ENCODE measurements around the gene SALL1.

SALL1 gene

DNA sequence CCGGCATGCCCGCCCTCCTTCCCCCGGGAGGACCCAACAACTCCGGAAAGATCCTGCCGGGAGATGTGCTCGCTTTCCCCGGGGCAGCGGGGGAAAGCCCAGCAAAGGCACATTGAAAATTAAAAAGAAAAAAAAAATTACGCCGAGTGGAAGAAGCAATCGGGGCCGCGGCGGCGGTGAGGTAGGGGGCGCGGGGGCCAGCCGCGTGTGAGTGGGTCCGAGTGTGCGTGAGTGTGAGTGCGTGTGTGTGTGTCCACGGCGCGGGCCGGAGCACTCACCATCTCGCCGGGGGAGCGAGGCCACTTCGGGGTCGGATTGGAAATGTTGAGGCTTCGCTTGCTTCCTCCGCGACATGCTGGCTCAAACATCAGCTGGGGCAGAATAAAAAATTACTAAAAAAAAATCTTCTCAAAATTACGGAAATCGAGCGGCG, at the start of gene SALL1:
Gene SALL1 (minus strand): TSS at position 383 of the 433 bp plus-strand sequence. CDS start 29 bp downstream, at position 354.
- DNase-seq: no peak

GRCh38 chr16:51200793-51201192, 49.7 kb upstream of the SALL1 start:
- DNase-seq: no peak

DNA sequence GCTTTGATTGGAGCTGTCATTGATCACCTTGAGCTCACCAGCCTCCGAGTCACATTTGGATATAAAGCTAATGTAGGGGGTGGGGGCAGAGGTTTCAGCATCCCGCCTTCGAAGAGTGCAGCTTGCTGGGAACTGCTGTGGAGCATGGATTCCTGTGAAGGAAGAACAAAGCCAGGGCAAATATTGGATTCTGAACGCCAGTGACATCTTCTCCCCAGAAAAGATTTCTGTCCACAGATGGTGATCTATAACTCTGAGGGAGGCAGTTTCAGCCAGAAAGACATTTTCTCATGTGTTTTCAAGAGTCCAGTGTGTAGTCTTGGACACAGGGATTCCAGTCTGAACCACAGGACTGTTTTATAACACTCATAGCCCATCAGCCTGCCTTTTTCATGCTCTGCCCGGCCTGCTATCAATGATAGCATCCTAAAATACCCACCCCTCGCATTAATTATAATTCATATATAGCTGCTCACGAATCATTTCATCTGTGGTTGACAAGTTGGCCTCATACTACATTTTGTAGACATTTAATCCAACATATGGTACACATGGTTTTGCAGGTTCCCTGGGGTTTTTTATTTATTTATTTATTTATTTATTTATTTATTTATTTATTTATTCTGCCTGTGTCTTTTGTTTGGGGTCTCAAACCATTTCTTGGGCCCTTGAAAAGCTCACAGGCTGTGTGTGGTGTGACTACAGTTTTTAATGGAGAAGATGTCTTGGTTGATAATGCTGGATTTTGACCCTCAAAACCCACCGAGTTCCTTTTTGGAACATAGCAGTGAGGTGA, 47.1 kb upstream of the SALL1 start:
- DNase-seq: no peak

DNA sequence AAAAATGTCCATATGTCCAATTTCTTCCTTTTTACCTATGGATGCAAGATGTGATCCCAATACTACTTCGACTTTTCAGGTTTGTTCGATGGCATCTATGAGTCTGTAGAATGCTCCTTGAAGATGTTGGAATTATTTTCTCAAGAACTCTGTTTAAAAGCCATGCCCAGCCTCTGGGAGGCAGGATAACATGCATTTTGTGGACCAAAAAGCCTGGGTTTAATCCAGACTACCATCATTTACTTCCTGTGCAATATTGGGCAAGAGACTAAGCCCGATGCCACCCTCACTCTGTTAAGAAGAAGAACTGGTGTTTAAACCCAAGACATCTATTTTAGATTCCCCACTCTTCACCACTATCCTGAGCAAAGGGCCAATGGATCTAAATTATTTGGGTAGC, 42.8 kb upstream of the SALL1 start:
- DNase-seq: no peak

DNA sequence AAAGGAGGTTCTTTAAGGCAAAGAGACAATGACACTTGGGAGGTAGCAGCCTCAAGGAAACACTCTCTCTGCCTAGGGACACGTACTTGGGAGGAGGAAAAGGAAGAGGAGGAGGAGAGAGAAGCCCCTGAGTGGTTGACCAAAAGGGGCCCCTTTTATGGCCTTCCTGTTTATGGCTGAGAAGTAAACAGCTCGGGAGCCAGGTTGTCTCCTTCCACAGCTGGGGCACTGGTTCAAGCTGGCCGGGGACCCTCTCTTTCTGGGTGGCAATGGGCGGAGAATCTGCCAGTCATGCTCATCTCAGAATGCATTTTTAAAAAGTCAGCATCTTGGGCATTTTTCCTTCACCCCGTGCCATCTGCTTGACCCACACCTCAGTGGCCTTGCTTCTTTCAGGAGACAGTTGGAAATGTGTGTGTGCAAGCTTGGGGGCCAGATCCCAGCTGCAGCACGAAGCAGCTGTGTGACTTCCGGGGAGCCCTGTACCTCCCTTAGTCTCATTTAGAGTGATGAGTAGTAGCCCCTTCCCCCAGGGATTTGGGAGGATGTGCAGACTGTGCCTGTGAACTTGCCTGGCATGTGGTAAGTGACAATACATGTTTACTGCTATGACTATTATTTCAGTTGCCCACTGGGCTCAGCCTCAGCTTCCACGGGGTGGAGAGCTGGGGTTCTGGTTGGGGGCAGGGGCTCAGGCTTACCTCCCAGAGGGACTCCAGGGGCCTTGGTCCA, 33.8 kb upstream of the SALL1 start:
- DNase-seq: no peak

- no peak for DNase-seq
These were observed 30.4 kb upstream of the SALL1 start for GRCh38 chr16:51181503-51181811.

- DNase-seq: no peak
These were observed 29.8 kb upstream of the SALL1 start for GRCh38 chr16:51180719-51181502.

DNA sequence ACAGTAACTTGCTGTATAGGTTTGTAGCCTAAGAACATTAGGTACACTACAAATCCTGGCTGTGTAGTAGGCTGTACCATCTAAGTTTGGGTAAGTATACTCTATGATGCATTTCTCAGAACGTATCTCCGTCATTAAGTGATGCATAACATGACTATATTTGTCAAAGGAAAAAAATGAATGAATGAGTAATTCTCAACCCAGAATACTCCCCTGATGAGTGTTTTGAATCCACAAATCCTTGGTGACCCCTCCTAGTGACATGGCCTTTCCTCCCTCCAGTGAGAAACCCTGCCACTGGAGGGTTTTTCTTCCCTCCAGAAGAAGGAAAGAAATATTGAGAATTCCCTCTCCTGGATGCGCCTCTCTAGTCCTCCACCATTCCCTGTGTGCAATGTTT, 24.0 kb upstream of the SALL1 start:
- DNase-seq: no peak

GRCh38 chr16:51172368-51172767, 21.3 kb upstream of the SALL1 start:
- no peak for DNase-seq

DNA sequence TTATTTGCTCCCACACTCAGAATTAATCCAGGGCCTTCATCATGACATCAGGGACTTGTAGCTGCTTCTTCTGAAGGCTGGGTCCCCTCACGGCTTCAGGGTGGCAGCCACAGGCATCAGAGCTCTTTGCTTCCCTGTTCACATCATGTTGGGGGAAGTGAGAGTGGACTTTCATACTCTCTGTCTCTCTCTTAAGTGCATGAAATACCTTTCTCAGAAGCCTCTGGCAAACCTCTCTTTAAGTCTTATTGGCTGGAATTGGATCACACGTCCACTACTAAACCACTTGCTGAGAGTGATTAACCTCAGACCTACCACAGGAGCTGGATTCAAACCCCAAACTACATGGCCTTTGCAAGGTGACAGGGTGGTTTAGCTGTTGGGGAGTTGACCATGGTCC, 17.7 kb upstream of the SALL1 start:
- no peak for DNase-seq

GRCh38 chr16:51167170-51167895, 16.3 kb upstream of the SALL1 start:
- no peak for DNase-seq

DNA sequence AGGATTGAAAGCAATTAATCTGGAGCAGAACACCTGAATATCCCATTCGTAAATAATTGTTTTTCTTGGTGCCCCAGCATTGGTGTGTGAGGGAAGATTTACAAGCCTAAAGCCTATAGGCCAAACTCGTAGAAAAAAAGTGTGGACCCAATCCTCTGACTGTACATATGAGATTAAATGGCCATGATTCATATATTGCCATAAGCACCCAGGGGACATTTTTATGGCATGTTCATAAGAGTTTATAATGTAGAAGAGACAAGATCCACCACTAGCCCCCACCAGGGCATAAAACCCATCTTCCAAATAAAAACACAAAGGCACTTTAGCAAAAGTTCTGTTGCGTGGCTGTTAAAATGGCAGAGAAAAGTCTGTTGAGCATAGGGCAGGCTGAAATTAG, 15.5 kb upstream of the SALL1 start:
- no peak for DNase-seq

DNA sequence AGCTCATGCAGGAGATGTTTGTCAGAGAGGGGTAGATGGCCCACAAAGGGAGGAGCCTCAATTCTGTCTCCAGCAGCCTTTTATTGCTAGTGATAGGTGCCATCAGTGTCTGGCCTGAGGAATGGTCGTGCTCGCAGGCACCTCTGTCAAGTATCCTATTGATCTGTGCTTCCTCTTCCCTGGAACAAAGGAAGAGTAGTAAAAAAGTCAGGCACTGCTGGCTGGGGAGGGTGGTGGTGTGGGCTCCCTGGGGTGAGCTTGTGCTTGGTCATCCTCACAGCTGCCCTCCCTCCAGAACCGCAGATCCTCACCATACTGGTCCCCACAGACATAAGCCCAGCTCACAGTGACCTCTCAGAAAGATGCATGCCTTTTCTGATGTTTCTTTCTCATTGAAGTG, 15.0 kb upstream of the SALL1 start:
- DNase-seq: no peak

- DNase-seq: no peak
These were observed 14.0 kb upstream of the SALL1 start for GRCh38 chr16:51165043-51165442.

DNA sequence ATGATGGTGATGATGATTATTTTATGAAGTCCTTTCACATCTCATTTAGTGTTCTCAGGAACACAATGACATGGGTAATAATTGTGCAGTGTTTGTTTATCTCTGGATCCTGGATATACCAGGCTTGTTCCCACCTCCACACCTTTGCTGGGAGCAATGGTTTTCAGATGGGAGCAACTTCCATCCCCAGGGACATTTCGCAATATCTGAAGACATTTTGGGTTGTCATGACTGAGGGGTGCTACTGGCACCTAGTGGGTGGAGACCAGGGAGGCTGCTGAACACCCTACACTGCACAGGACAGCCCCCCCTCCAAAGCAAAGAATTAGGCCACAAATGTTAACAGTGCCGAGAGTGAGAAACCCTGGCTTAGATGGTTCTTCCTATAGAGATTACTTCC, 13.5 kb upstream of the SALL1 start:
- DNase-seq: no peak

DNA sequence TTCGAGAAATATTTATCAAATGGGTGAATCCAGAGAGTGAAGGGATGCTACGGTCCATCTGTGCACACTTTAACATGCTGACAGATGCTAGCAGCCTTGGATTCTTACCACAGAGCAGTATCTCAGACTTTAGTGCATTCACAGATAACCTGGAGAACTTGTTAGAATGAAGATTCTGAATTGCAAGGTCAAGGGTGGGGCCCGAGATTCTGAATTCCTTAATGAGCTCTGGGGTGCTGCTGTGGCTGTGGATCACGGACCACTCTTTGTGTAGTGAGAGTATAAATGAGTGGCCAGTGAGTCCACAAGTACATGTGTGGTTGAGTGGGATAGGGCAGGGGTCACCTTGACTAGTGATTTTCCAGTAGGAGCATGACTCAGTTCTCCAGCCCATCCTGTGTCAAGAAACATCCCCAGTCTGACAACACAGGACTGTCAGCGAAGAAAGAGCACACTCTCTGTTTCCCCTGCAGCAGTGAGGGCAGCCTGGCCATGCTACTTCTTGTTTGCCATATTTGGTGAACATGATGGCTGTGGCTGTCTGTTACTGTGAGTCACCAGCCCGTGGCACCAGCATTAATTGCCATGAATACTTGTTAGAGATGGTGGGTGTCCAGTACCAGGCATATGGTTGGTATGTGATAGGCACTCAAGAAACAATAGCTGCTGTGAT, 13.0 kb upstream of the SALL1 start:
- DNase-seq: no peak

DNA sequence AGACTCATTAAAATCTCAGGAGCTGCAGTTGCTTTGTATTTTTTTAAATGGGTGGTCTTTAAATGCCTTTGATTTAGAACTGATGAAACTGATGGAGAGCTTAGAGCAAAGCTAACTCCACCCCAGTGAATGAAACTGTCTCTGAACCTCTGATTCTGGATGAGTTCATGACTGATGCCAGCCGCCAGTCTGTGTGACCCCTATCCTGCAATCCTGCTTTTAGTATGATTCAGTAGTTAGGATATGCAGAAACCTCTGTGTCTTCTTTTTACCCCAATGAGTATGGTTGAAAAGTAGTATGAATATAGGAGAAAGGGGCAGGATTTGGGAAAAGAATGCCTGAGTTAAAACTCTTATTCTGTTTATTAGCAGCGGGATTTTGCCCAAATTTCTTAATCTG, 12.3 kb upstream of the SALL1 start:
- no peak for DNase-seq

GRCh38 chr16:51161440-51162195, 10.5 kb upstream of the SALL1 start:
- DNase-seq: no peak

DNA sequence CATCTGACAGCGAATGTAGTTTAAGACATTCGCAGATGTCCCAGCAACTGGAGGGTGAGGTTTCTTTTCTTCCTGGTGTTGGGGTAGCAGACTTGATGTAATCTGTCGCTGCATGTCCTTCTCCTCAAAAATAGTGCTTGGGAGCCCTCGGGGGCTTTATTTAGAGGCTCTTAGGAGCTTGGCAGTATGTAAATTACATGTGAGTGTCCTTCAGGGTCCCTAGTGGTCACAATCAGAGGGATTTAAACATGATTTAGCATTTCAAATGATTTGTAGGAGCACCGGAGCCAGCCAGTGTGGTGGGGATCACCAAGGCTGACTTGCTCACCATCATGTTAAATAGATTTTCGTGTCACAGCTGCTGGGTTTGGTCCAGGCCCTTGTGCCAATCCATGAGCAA, 8.8 kb upstream of the SALL1 start:
- DNase-seq: no peak

DNA sequence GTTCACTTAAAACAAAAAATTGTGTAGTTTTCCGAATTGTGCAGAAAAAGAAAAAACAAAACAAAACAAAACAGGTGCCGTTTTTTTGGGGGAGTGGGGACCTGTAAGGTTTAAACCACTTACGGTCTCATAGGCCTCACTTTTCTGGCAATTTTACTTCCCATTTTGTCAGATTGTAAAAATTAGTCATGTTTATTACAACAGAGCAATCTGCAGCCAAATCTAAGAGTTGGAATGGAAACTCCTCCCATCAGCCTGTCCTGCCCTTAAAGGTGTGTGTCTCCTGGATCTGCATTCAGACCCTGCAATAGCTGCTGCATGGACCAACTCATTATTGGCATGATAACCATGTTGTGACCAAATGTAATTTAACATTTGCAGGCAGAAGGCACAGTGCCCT, 8.2 kb upstream of the SALL1 start:
- DNase-seq: no peak

- no peak for DNase-seq
These were observed 6.6 kb upstream of the SALL1 start for GRCh38 chr16:51157698-51158097.

GRCh38 chr16:51156807-51157200, 5.7 kb upstream of the SALL1 start:
- DNase-seq: no peak
